Left lung (tissue), 10 donors: ENCODE results near the gene MAU2. TPM values are rescaled to one million over a fixed set of nuclear protein-coding genes. Genes with fewer than 3 reads are reported as not detected.
A peak's percentile ranks its signal among the peaks of the same experiment; 100 is the strongest.
"Not testable (repeated sequence)": the region's sequence is repeated elsewhere in the genome, so short reads cannot be mapped to it uniquely, and the experiment has no call there.

ENCODE experiments used
- ATAC-seq: fragments of 200-7000 bp; cut with Tn5 transposase; one replicate; pipeline ENCODE4 v1.9.1; 2020; ENCODE audit warnings: moderate library complexity
- DNase-seq, 4 donors: peaks; one replicate each; pipeline ENCODE4 v3.0.0-alpha.2; 2013 to 2020
- H3K27ac ChIP-seq, 2 donors: fragments of 200-600 bp; sonication (generic) in 1 of 2; one replicate each; pipeline versions ENCODE4 v1.5.0 to v1.8.0; 2020 to 2021
- H3K27me3 ChIP-seq, 2 donors: fragments of 200-600 bp; sonication (generic) in 1 of 2; one replicate each; pipeline versions ENCODE4 v1.5.0 to v1.8.0; 2020 to 2021
- H3K36me3 ChIP-seq, 2 donors: fragments of 200-600 bp; sonication (generic) in 1 of 2; one replicate each; pipeline versions ENCODE4 v1.5.0 to v1.8.0; 2020 to 2021
- H3K4me1 ChIP-seq, 2 donors: fragments of 200-600 bp; one replicate each; pipeline ENCODE4 v1.8.0; 2021
- H3K4me3 ChIP-seq, 2 donors: fragments of 200-600 bp; sonication (generic) in 1 of 2; one replicate each; pipeline versions ENCODE4 v1.5.0 to v1.8.0; 2020 to 2021; ENCODE audit warnings: mild to moderate bottlenecking in 1 of 2
- H3K9me3 ChIP-seq, 2 donors: fragments of 200-600 bp; sonication (generic) in 1 of 2; one replicate each; pipeline versions ENCODE4 v1.5.0 to v1.8.0; 2020 to 2021
- intact Hi-C, 2 donors: fragments of 100-400 bp; cut with DNase I; formaldehyde crosslinking; loops; one replicate each; pipeline versions ENCODE4 v1.11.2 to v1.14.2; 2022
- polyA plus RNA-seq, 6 donors: library from polyadenylated mRNA; unstranded; fragments of 120-200 nt; gene quantifications; one replicate each; pipeline ENCODE4 v1.2.1, GENCODE V29; 2013; ENCODE audit not compliant: insufficient read length in 6 of 6
- total RNA-seq, 2 donors: library from RNA; stranded (reverse); fragmentation: NEBNext Ultra II Directional; extraction: Animal tissue kit (Norgen Biotek cat#: 25700); gene quantifications; one replicate each; pipeline ENCODE4 v1.2.1, GENCODE V29; 2021
- TF ChIP-seq, protein P1 (sequence below), 2 donors: fragments of 200-600 bp; sonication (generic) in 1 of 2; IDR thresholded peaks; one replicate each; pipeline versions ENCODE4 v1.5.0 to v1.8.0; 2021; ENCODE audit warnings: antibody characterized with exemption in 2 of 2
- donor health status: DM: no; HTN: yes; CAD: no.
- donor health status: DM: no; HTN: no; CAD: no.

MAU2 gene
- total and polyA plus RNA-seq, 8 donors: 46.7 to 80.3 (median 65.3) TPM

DNA sequence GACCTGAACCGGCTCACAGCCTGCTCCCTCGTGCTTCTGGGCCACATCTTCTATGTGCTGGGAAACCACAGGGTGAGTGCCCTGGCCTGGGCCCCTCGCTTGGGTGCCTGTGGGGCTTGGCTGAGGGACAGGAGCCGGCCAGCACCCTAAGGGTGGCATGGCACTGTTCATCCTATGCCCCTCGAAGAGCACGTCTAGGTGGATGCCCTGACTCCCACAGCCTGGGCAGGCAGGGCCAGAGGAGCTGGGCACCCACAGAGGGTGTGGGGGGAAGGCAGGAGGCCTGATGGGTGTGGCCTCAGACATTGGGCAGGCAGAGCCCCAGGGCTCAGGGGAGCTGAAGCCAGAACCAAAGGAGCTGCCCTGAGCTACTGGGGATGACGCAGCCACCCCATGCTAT, 28.7 kb downstream of the MAU2 start:
- TF ChIP-seq, protein P1, sequence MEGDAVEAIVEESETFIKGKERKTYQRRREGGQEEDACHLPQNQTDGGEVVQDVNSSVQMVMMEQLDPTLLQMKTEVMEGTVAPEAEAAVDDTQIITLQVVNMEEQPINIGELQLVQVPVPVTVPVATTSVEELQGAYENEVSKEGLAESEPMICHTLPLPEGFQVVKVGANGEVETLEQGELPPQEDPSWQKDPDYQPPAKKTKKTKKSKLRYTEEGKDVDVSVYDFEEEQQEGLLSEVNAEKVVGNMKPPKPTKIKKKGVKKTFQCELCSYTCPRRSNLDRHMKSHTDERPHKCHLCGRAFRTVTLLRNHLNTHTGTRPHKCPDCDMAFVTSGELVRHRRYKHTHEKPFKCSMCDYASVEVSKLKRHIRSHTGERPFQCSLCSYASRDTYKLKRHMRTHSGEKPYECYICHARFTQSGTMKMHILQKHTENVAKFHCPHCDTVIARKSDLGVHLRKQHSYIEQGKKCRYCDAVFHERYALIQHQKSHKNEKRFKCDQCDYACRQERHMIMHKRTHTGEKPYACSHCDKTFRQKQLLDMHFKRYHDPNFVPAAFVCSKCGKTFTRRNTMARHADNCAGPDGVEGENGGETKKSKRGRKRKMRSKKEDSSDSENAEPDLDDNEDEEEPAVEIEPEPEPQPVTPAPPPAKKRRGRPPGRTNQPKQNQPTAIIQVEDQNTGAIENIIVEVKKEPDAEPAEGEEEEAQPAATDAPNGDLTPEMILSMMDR (IDR thresholded peaks at IDR 0.05): no peak
- ATAC-seq: no peak
- intact Hi-C loops: no loop called here
- Histone ChIP-seq H3K27me3 (no peaks in the 10 kb centered on the region), H3K36me3 (peaks cover 5 to 100% of the 10 kb centered on the region in 2 donors), H3K9me3 (no peaks in the 10 kb centered on the region), H3K4me3 (no peak overlapping the region), H3K4me1 (no peaks in the 10 kb centered on the region), H3K27ac (no peak overlapping the region)
- no peak for DNase-seq

DNA sequence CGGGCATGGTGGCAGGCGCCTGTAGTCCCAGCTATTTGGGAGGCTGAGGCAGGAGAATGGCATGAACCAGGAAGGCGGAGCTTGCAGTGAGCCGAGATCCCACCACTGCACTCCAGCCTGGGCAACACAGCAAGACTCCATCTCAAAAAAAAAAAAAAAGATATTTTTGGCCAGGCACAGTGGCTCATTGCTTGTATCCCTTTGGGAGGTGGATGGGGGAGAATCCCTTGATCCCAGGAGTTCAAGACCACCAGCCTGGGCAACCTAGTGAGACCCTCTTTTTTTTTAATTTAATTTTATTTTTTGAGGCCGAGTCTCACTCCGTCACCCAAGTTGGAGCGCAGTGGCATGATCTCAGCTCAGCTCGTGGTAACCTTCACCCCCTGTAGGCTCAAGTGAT, 30.1 kb downstream of the MAU2 start:
- H3K4me3 ChIP-seq, H3K27ac ChIP-seq, H3K9me3 ChIP-seq, DNase-seq, H3K4me1 ChIP-seq, ATAC-seq, intact Hi-C loops, H3K27me3 ChIP-seq: not testable (repeated sequence)
- H3K36me3 ChIP-seq: peaks cover 5 to 100% of the 10 kb centered on the region in 2 donors

DNA sequence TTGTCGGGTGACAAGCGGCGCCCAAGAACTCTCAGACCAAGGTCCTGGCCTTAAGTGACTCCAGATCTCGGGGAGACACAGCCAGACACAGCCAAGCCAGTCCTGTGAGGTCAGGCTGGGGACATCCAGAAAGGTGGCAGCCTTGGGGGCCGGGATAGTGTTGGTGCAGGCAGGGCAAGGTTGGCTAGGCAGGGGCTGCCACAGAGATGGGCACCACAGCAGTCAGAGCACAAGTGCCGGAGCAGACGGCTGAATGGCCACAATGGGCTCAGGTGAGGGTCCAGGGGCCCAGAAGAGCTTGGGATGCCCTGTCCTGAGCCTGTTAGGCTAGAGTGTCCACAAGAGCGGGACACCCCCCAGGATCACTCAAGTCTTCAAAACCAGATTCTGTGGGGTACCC, 32.2 kb downstream of the MAU2 start:
- Histone ChIP-seq H3K9me3 (no peaks in the 10 kb centered on the region), H3K36me3 (peaks cover 5 to 100% of the 10 kb centered on the region in 2 donors), H3K4me3 (no peak overlapping the region), H3K4me1 (no peaks in the 10 kb centered on the region), H3K27ac (no peak overlapping the region), H3K27me3 (no peaks in the 10 kb centered on the region)
- no peak for ATAC-seq
- intact Hi-C loops: no loop called here
- TF ChIP-seq, protein P1 (IDR thresholded peaks at IDR 0.05): no peak
- DNase-seq: peak in 1 of 4 donors; percentile 65

DNA sequence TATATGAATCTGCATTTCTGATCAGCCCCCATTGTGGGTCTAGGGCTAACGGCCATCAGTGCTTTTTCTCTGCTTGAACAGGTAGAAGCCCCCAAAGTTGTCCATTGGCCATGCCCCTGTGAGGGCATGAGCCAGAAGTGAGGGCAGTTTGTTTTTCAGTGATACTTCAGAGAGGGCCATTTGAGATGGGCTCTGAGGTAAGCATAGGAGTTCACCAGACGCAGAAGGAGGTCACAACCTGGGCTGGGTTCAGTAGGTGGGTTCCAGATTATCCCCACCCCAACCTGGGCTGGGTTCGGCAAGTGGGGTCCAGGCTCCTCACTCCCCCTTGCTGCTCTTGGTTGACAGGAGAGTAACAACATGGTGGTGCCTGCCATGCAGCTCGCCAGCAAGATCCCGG, 33.4 kb downstream of the MAU2 start:
- TF ChIP-seq, protein P1 (IDR thresholded peaks at IDR 0.05): no peak
- DNase-seq (no peak), ATAC-seq (no peak)
- no peaks in the 10 kb centered on the region for H3K27me3 ChIP-seq
- no peak overlapping the region for H3K4me3 ChIP-seq
- H3K36me3 ChIP-seq: peaks cover 5 to 94% of the 10 kb centered on the region in 2 donors
- H3K9me3 ChIP-seq: no peaks in the 10 kb centered on the region
- H3K27ac ChIP-seq: no peak overlapping the region
- intact Hi-C loops: no loop called here
- H3K4me1 ChIP-seq: no peaks in the 10 kb centered on the region

DNA sequence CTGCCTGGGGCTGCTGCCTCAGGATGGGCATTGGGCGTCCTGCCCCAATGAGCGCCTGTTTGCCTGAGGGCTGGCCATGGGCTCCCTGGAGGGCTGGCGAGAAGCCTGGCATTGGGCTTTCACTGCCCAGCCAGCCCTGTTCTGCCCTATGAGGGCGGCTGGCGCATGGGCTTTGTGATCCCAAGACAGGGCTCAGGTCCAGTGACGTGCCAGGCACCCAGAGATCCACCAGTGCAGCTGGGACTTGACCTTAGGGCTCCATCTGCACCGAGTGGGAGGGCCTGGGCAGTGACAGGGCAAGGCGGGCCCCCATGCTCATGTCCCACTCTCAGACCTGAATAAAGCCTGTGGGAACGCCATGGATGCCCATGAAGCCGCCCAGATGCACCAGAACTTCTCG, 34.3 kb downstream of the MAU2 start:
- Histone ChIP-seq H3K36me3 (peaks cover 5 to 86% of the 10 kb centered on the region in 2 donors), H3K27ac (no peak overlapping the region), H3K4me3 (no peak overlapping the region), H3K9me3 (no peaks in the 10 kb centered on the region), H3K27me3 (no peaks in the 10 kb centered on the region), H3K4me1 (no peaks in the 10 kb centered on the region)
- intact Hi-C loops: no loop called here
- no peak for DNase-seq
- TF ChIP-seq, protein P1 (IDR thresholded peaks at IDR 0.05): no peak
- no peak for ATAC-seq

DNA sequence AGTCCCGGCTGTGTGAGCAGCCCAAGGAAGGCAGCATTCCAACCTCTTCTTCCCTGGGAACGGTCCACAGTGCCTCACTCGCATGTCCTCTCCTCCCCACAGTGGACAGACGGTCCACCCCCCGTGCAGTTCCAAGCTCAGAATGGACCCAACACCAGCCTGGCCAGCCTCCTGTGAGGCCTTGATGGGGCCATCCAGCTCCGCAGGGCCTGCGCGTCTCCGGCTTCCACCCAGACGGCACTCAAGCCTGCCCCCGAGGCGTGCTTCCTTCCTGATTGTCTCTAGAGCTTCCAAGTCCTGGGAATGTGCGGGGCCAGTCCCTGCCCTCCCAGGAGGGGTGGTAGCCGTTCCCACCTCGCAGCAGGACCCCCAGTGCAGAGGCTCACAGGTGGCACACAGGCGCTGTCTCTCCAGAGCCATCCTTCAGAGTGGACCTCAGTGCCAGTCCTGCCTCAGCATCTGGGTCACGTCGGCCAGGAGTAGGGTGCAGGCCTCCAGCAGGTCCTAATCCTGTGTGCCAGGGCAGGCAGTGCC, 35.0 kb downstream of the MAU2 start:
- Histone ChIP-seq H3K9me3 (no peaks in the 10 kb centered on the region), H3K27ac (no peak overlapping the region), H3K36me3 (peaks cover 5 to 78% of the 10 kb centered on the region in 2 donors), H3K27me3 (no peaks in the 10 kb centered on the region), H3K4me1 (peaks cover 0 to 2% of the 10 kb centered on the region in 2 donors), H3K4me3 (no peak overlapping the region)
- TF ChIP-seq, protein P1 (IDR thresholded peaks at IDR 0.05): no peak
- DNase-seq: no peak
- intact Hi-C loops: no loop called here
- ATAC-seq: no peak
